ENCODE measurements around the gene CD300E. TPM values are rescaled to one million over a fixed set of nuclear protein-coding genes. Genes with fewer than 3 reads are reported as not detected.
"Not testable (repeated sequence)": the region's sequence is repeated elsewhere in the genome, so short reads cannot be mapped to it uniquely, and the experiment has no call there.

Gene CD300E
- total and polyA plus RNA-seq, 12 donors = 0.07 to 4.9 (median 0.35) TPM

GRCh38 chr17:74631468-74632450 lies 8.2 kb upstream of the CD300E start:
- TF ChIP-seq CTCF (IDR thresholded peaks at IDR 0.05) = no peak
- no peak overlapping the region for H3K4me3 ChIP-seq
- intact Hi-C loops (cut with DNase I) = no loop called here

GRCh38 chr17:74630251-74630650 lies 6.7 kb upstream of the CD300E start:
- intact Hi-C loops (cut with DNase I); ATAC-seq; H3K27ac ChIP-seq; H3K4me3 ChIP-seq; DNase-seq; H3K9me3 ChIP-seq; H3K36me3 ChIP-seq: not testable (repeated sequence)
- Histone ChIP-seq H3K4me1 (peaks cover 0 to 33% (median 0%) of the 10 kb centered on the region in 9 donors), H3K27me3 (peaks cover 0 to 71% (median 45%) of the 10 kb centered on the region in 7 donors)
- WGBS, 2 donors = 79 to 80% methylated on average over 14 of the region's 14 CpGs

More at GRCh38 chr17:74631468-74632450, 8.2 kb upstream of the CD300E start:
- Histone ChIP-seq H3K27ac (peak overlapping the region in 1 of 10 donors; percentile 81), H3K9me3 (peaks cover 0 to 5% (median 0%) of the 10 kb centered on the region in 11 donors), H3K27me3 (peaks cover 0 to 80% (median 51%) of the 10 kb centered on the region in 7 donors), H3K4me1 (peaks cover 0 to 25% (median 0%) of the 10 kb centered on the region in 9 donors), H3K36me3 (no peaks in the 10 kb centered on the region)
- DNase-seq (no peak), ATAC-seq (peak in 5 of 8 donors; percentile 23 to 55 (median 40))
- WGBS, 2 donors = 23 to 24% methylated on average over 14 of the region's 14 CpGs

GRCh38 chr17:74625661-74626060 lies 2.1 kb upstream of the CD300E start:
- ATAC-seq (no peak), DNase-seq (no peak)
- Histone ChIP-seq H3K36me3 (no peaks in the 10 kb centered on the region), H3K4me3 (no peak overlapping the region), H3K4me1 (peaks cover 0 to 11% (median 0%) of the 10 kb centered on the region in 9 donors), H3K27me3 (peaks cover 0 to 40% (median 22%) of the 10 kb centered on the region in 7 donors), H3K9me3 (peaks cover 0 to 5% (median 0%) of the 10 kb centered on the region in 11 donors), H3K27ac (peak overlapping the region in 1 of 10 donors; percentile 31)
- WGBS, 2 donors = 19 to 23% methylated on average over 3 of the region's 3 CpGs
- intact Hi-C loops (cut with DNase I) = no loop called here
- TF ChIP-seq CTCF (IDR thresholded peaks at IDR 0.05) = no peak

GRCh38 chr17:74624131-74624530 lies 593 bp upstream of the CD300E start:
- DNase-seq = no peak
- Histone ChIP-seq H3K4me3 (no peak overlapping the region), H3K4me1 (peaks cover 0 to 12% (median 0%) of the 10 kb centered on the region in 9 donors), H3K27me3 (peaks cover 0 to 38% (median 19%) of the 10 kb centered on the region in 7 donors), H3K27ac (peak overlapping the region in 1 of 10 donors; percentile 26), H3K9me3 (no peaks in the 10 kb centered on the region), H3K36me3 (no peaks in the 10 kb centered on the region)
- no peak for ATAC-seq
- no peak for TF ChIP-seq CTCF (IDR thresholded peaks at IDR 0.05)
- 93 to 95% methylated on average over 1 of the region's 1 CpG for WGBS, 2 donors
- intact Hi-C loops (cut with DNase I) = no loop called here

Data from heart right ventricle (tissue), 16 donors.